PC-3 (cell line): ENCODE measurements around the gene CP. TPM values are rescaled to one million over a fixed set of nuclear protein-coding genes. Genes with fewer than 3 reads are reported as not detected.

Source experiments
- ATAC-seq: fragments of 200-7000 bp; cut with Tn5 transposase; 2 replicates; pipeline ENCODE4 v1.9.1; 2020; ENCODE audit warnings: mild to moderate bottlenecking, moderate library complexity
- BruUV-seq: library from RNA; stranded (reverse); fragments of 400-500 nt; replicated peaks from 2 replicates; lab custom pipeline; 2021; lab: Mats Ljungman, UMichigan
- CTCF ChIA-PET: fragments of 300-600 bp; sonication (Branson Sonifier 250); formaldehyde crosslinking; loops from one replicate; lab custom pipeline; 2022; ENCODE audit warnings: antibody characterized with exemption; lab: Charles Lee
- POLR2A ChIA-PET: fragments of 300-600 bp; sonication (Branson Sonifier 250); formaldehyde crosslinking; loops from one replicate; lab custom pipeline; 2022; ENCODE audit warnings: antibody characterized with exemption; ENCODE audit not compliant: unreplicated experiment; lab: Charles Lee
- DNase-seq: peaks from one replicate; pipeline ENCODE4 v3.0.0-alpha.2; 2015
- H2AFZ ChIP-seq: fragments of 300-600 bp; sonication (generic); 2 replicates; pipeline ENCODE4 v1.6.0; 2016; ENCODE audit warnings: antibody characterized with exemption, low read length
- H3F3A ChIP-seq: fragments of 300-600 bp; sonication (generic); one replicate; pipeline ENCODE4 v1.6.0; 2017; ENCODE audit warnings: antibody characterized with exemption, low read length, control low read depth, mild to moderate bottlenecking; ENCODE audit not compliant: unreplicated experiment
- H3K27ac ChIP-seq: fragments of 300-600 bp; sonication (generic); 2 replicates; pipeline ENCODE4 v1.5.1; 2016; ENCODE audit warnings: mild to moderate bottlenecking, low read length
- H3K27me3 ChIP-seq: fragments of 300-600 bp; sonication (generic); 2 replicates; pipeline ENCODE4 v1.6.1; 2016; ENCODE audit warnings: low read length, mixed read lengths
- H3K36me3 ChIP-seq: fragments of 300-600 bp; sonication (generic); 2 replicates; pipeline ENCODE4 v1.6.1; 2016; ENCODE audit warnings: low read depth, mixed run types, low read length, mixed read lengths
- H3K4me1 ChIP-seq: fragments of 300-600 bp; sonication (generic); 2 replicates; pipeline ENCODE4 v1.5.1; 2016; ENCODE audit warnings: low read length; ENCODE audit not compliant: insufficient read depth
- H3K4me2 ChIP-seq: fragments of 300-600 bp; sonication (generic); 2 replicates; pipeline ENCODE4 v1.6.0; 2016; ENCODE audit warnings: low read length
- H3K4me3 ChIP-seq: fragments of 300-600 bp; sonication (generic); 2 replicates; pipeline ENCODE4 v1.5.1; 2016; ENCODE audit warnings: mild to moderate bottlenecking, low read length, mixed read lengths
- H3K79me2 ChIP-seq: fragments of 300-600 bp; sonication (generic); 2 replicates; pipeline ENCODE4 v1.6.1; 2017; ENCODE audit warnings: low read length, mixed read lengths
- H3K9ac ChIP-seq: fragments of 300-600 bp; sonication (generic); 2 replicates; pipeline ENCODE4 v1.6.0; 2016; ENCODE audit warnings: mild to moderate bottlenecking, low read length
- H3K9me2 ChIP-seq: fragments of 300-600 bp; sonication (generic); replicated peaks from 2 replicates; pipeline ENCODE4 v1.6.1; 2016; ENCODE audit warnings: mixed run types, low read length, mixed read lengths
- H3K9me3 ChIP-seq: fragments of 300-600 bp; sonication (generic); 2 replicates; pipeline ENCODE4 v1.6.1; 2016; ENCODE audit warnings: low read length, mixed read lengths
- H4K20me1 ChIP-seq: fragments of 300-600 bp; sonication (generic); 2 replicates; pipeline ENCODE4 v1.6.1; 2016; ENCODE audit warnings: low read length, mixed read lengths
- EZH2 ChIP-seq: fragments of 300-600 bp; sonication (generic); IDR thresholded peaks from one replicate; pipeline ENCODE4 v1.6.1; 2017; ENCODE audit warnings: antibody characterized with exemption, mild to moderate bottlenecking, low read length; ENCODE audit not compliant: unreplicated experiment
- EZH2phosphoT487 ChIP-seq: fragments of 300-600 bp; sonication (generic); IDR thresholded peaks from 2 replicates; pipeline ENCODE4 v1.6.1; 2018; ENCODE audit warnings: mild to moderate bottlenecking, antibody characterized with exemption, low read length, borderline replicate concordance
- intact Hi-C: fragments of 100-400 bp; cut with micrococcal nuclease; formaldehyde crosslinking; loops from 2 replicates; pipeline ENCODE4 v1.9.0; 2023
- total RNA-seq: library from RNA; depleted of rRNA; stranded (reverse); fragments of >200 nt; gene quantifications from 2 replicates; pipeline ENCODE4 v1.2.3, GENCODE V29; 2014
- TF ChIP-seq, protein P1 (sequence below): fragments of 300-600 bp; sonication (generic); conservative IDR thresholded peaks from 2 replicates; pipeline ENCODE4 v1.5.1; 2017; ENCODE audit warnings: antibody characterized with exemption, low read depth, mild to moderate bottlenecking, low read length

Gene CP
- total RNA-seq, 1 experiment from 2014 or later, result 0.04 TPM

DNA sequence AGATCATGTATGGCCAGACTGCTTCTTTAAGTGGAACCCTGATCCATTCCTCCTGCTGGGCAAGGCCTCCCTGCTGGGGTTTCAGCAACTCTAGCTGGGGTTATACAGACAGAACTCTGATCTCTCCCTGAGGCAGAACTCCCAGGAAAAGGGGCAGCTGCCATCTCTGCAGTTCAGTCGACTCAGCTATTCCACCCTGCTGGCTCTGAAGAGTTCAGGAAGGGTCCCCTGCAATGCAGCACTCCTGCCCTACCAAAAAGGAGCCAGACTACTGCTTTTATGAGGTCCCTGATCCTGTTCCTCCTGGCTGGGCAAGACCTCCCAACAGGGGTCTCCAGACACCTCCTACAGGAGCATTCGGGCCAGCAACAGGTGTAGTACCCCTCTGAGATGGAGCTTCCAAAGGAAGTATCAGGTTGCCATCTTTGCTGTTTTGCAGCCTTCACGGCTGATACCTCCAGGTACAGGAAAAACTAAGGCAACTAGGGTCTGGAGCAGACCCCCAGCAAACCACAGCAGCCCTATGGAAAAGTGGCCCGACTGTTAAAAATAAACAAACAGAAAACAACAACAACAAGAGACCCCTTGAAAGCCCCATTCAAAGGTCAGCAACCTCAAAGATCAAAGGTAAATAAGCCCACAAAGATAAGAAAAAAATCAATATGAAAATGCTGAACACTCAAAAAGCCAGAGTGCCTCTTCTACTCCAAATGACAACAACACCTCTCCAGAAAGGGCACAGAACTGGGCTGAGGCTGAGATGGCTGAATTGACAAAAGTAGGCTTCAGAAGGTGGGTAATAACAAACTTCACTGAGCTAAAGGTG, 14.2 kb upstream of the CP start:
- BruUV-seq, result no TSS peak
- Histone ChIP-seq H3K27ac (no peak overlapping the region), H4K20me1 (no peaks in the 10 kb centered on the region), H3K4me2 (no peak overlapping the region), H3F3A (no peaks in the 10 kb centered on the region), H3K27me3 (no peaks in the 10 kb centered on the region), H3K4me3 (no peak overlapping the region), H2AFZ (no peak overlapping the region), H3K9ac (no peak overlapping the region), H3K9me3 (no peaks in the 10 kb centered on the region), H3K4me1 (no peaks in the 10 kb centered on the region), H3K79me2 (no peaks in the 10 kb centered on the region), H3K9me2 (no peaks in the 10 kb centered on the region), H3K36me3 (no peaks in the 10 kb centered on the region)
- DNase-seq, result no peak
- ChIA-PET CTCF (no interaction called here), POLR2A (no interaction called here)
- TF ChIP-seq, protein P1, sequence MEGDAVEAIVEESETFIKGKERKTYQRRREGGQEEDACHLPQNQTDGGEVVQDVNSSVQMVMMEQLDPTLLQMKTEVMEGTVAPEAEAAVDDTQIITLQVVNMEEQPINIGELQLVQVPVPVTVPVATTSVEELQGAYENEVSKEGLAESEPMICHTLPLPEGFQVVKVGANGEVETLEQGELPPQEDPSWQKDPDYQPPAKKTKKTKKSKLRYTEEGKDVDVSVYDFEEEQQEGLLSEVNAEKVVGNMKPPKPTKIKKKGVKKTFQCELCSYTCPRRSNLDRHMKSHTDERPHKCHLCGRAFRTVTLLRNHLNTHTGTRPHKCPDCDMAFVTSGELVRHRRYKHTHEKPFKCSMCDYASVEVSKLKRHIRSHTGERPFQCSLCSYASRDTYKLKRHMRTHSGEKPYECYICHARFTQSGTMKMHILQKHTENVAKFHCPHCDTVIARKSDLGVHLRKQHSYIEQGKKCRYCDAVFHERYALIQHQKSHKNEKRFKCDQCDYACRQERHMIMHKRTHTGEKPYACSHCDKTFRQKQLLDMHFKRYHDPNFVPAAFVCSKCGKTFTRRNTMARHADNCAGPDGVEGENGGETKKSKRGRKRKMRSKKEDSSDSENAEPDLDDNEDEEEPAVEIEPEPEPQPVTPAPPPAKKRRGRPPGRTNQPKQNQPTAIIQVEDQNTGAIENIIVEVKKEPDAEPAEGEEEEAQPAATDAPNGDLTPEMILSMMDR, result no peak
- TF ChIP-seq EZH2 (no peak), EZH2phosphoT487 (no peak)
- ATAC-seq, result no peak
- intact Hi-C loops, result no loop called here

DNA sequence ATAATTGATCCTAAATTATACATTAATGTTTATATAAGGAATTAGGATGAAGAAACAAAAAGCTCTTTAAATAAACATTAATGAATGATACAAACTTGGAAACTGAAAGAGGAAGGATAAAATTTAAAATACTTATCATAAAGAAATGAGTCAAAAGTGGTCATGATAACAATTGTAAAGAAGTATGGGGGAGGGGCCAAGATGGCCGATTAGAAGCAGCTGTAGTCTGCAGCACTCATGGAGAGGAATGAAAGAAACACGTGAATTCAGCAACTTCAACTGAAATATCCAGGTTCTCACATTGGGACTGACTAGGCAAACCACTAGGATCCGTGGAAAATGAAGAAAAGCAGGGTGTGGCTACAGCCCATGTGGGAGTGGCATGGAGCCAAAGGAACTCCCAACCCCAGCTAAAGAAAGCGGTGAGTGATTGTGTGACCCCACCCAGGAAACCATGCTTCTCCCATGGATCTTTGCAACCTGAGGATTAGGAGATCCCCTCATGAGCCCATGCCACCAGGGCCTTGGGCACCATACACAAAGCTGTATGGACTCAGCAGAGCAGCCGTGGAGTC, 13.1 kb upstream of the CP start:
- H2AFZ ChIP-seq, result no peak overlapping the region
- H4K20me1 ChIP-seq, result no peaks in the 10 kb centered on the region
- TF ChIP-seq EZH2, result no peak
- TF ChIP-seq EZH2phosphoT487, result no peak
- TF ChIP-seq, protein P1, result no peak
- H3K9me2 ChIP-seq, result no peaks in the 10 kb centered on the region
- no peaks in the 10 kb centered on the region for H3K4me1 ChIP-seq
- no peaks in the 10 kb centered on the region for H3K27me3 ChIP-seq
- H3K4me2 ChIP-seq, result no peak overlapping the region
- no peaks in the 10 kb centered on the region for H3K79me2 ChIP-seq
- CTCF ChIA-PET, result no interaction called here
- H3K4me3 ChIP-seq, result no peak overlapping the region
- H3K9ac ChIP-seq, result no peak overlapping the region
- DNase-seq (no peak), ATAC-seq (no peak)
- no peaks in the 10 kb centered on the region for H3K36me3 ChIP-seq
- intact Hi-C loops, result no loop called here
- no peaks in the 10 kb centered on the region for H3F3A ChIP-seq
- POLR2A ChIA-PET, result interaction anchor here (0.6 kb wide), 1 partner anchor 104 kb away, joined by 3 read pairs; no protein-coding TSS in a partner anchor
- no peaks in the 10 kb centered on the region for H3K9me3 ChIP-seq
- no TSS peak for BruUV-seq
- H3K27ac ChIP-seq, result no peak overlapping the region

DNA sequence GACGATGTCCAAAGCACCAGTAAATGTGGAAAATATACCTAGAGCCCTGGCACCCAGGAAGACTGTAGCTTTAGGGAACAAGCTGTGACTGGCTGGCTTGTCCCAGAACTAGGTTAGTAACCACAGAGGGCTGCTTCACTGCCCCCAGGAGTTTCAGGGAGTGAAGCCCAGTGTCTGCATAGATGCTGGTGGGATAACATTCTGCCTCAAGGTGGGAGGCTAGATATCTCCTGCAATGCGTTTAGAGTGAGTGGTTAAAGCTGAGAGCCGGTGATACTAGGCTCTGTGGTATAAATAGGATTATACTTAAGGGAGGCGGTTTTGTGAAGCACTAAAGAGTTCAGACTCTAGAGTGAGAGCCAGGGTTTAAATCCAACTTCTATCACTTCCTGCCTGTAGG, 11.7 kb upstream of the CP start:
- H3K27me3 ChIP-seq, result no peaks in the 10 kb centered on the region
- H3F3A ChIP-seq, result no peaks in the 10 kb centered on the region
- BruUV-seq, result no TSS peak
- ChIA-PET POLR2A (no interaction called here), CTCF (no interaction called here)
- no peaks in the 10 kb centered on the region for H3K9me3 ChIP-seq
- DNase-seq, result no peak
- TF ChIP-seq EZH2 (no peak), EZH2phosphoT487 (no peak)
- TF ChIP-seq, protein P1, result no peak
- H3K9me2 ChIP-seq, result no peaks in the 10 kb centered on the region
- no peak overlapping the region for H2AFZ ChIP-seq
- intact Hi-C loops, result no loop called here
- H3K36me3 ChIP-seq, result no peaks in the 10 kb centered on the region
- H3K4me3 ChIP-seq, result no peak overlapping the region
- H3K4me1 ChIP-seq, result no peaks in the 10 kb centered on the region
- ATAC-seq, result no peak
- H3K4me2 ChIP-seq, result no peak overlapping the region
- H3K9ac ChIP-seq, result no peak overlapping the region
- H4K20me1 ChIP-seq, result no peaks in the 10 kb centered on the region
- H3K27ac ChIP-seq, result no peak overlapping the region
- H3K79me2 ChIP-seq, result no peaks in the 10 kb centered on the region
